Stimulated activated CD4-positive, alpha-beta T cell treated with anti-CD3 and anti-CD28 coated beads, Interleukin-1b, Interleukin-23, amount 100 ng/mL, for 24 hours (primary cell): ENCODE data around the gene WDR33.

Source experiments
- DNase-seq, 4 experiments: peaks; one replicate each; pipeline ENCODE4 v3.0.0-alpha.2; 2020; ENCODE audit warnings: low read depth in 4 of 4, low spot score in 1 of 4

WDR33 gene

DNA sequence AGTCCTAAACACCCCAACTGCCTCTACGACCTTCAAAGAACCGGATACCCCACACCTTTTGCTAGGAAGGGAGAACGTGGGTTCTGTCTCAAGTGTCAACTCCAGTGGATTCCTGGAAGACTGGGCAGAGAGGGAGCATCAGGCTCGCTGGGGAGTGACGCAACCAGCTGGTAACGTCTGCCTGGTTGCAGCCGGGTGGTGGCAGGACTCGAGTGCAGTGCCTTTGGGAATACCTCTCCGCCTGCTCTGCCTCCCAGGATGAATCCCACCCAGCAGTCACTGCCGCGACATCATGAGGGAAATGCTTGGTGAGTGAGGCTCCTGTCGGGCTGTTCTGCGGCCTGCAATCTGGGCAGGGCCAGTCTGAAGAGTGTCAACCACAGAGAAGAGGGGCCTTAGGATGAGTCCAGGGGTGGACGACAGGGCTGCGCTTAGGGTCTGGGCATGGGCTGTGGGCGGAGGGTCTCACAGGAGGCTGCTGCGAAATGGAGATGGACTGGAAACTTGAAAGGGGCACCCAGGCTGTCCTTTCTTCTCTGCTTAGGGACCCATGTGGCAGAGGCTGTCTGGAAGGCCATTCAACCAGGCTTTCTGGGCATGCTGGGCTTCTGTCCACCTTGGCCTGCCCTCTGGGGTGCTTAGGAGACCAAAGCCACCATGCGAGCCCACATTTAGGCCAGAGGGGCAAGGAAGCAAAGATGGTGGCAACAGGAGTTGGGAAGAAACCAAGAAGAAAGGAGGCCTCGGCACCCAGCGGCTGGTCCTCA lies 152.1 kb downstream of the WDR33 start:
- no peak for DNase-seq

DNA sequence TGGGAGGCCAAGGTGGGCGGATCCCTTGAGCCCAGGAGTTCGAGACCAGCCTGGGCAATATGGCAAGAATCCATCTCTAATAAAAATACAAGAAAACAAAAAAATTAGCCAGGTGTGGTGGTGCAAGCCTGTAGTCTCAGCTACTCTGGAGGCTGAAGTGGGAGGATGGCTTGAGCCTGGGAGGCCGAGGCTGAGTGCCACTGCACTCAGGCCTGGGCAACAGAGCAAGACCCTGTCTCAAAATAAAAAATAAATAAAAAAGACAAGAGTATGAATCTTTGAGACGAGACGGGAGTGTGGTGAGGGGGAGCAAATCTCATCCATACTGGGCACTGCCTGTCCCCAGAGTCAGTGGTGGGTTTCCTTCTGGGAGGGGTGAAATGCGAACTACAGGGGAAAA lies 152.8 kb downstream of the WDR33 start:
- DNase-seq, result no peak

DNA sequence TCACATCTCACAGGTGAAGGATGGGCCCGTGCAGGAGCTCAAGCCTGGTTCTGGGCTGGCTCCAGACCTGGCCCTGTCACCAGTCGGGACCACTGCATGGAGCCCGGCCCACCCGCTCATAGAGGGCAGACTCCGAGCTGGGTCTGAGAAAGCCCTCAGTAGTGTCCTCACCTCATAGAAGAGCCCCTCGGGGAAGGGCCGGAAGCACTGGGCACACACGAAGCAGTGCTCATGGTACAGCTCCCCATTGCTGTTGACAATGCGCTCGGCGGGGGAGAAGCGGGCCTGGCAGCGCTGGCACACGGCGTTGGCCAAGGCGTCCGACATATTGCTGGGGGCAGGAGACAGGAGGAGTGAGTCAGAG lies 153.8 kb downstream of the WDR33 start:
- no peak for DNase-seq

DNA sequence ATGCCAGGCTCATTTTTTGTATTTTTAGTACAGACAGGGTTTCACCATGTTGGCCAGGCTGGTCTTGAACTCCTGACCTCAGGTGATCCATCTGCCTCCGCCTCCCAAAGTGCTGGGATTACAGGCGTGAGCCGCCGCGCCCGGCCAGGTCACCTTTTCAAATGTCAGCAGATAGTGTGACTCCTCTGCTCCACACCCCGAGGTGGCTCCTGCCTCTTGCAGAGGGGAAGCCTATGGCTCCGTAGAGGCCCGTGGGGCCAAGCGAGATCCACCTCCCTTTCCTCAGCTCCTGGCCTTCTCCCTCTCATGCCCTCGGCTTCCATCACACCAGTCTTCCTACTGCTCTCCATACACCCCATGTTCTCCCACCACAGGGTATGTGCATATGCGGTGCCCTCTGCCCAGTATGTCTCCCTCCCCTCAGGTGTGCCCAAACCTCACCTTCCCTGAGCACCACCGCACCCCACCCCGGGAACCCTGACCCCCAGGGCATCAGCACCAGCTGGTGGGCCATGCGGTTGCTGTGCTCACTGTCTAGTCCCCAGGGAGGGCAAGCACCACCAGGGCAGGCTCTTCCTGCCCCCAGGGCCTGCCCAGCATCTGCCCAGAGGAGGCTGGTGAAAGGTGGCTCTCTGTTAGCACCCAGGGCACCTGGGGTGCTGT lies 154.3 kb downstream of the WDR33 start:
- no peak for DNase-seq

DNA sequence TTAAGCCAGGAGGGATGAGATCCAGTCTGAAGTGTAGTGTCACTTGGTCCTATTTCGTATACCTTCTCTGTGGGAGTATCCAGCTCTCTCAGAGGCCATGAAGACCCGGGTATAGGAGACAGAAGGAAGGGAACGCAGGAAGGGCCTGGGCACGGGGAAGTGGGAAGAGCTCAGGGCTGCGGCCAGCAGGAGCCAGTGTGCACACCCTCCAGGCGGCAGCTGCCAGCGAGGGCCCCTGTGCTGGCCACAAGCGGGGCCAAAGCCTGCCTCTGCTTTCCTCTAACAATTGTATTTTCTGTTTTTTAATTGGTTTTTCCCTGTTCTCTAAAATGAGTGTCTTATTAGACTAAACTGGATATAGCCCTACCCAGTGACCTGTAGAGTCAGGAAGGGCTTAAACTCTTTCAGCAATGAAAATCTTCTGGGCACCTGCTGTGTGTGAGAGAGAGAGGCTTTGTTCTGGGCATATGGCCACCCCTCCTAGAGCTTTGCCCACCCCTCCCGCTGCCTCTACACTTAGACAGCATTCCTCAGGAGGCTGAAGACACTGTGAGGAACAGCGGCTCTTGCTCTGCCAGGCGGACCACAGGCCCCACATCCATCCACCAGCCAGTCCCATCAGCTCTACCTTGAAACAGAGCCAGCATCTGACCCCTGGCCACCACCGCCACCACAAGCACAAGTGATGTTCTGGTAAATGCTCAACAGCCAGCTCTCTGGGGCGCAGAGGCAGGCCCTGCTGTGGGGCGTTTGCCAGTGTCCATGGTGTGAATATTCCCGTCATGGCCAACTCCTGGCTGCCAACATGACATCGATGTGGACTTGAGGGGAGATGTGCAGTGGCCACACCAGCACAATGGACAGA lies 155.5 kb downstream of the WDR33 start:
- no peak for DNase-seq

DNA sequence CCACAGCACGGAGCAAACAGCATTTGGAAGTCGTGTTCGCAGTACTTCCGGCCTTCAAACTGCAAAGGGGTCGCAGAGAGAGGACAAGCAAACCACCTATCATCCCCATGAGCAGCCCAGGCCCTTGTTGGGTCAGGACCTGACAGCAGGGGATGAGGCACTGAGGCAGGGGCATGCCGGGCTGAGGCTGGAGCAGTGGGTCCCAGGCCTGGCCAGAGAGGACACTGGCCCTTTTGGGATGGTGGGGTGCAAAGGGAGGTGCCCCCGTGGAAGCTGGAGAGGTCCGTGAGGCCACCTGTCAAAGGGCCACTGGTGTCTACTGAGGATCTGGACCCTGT lies 156.2 kb downstream of the WDR33 start:
- DNase-seq, result no peak

DNA sequence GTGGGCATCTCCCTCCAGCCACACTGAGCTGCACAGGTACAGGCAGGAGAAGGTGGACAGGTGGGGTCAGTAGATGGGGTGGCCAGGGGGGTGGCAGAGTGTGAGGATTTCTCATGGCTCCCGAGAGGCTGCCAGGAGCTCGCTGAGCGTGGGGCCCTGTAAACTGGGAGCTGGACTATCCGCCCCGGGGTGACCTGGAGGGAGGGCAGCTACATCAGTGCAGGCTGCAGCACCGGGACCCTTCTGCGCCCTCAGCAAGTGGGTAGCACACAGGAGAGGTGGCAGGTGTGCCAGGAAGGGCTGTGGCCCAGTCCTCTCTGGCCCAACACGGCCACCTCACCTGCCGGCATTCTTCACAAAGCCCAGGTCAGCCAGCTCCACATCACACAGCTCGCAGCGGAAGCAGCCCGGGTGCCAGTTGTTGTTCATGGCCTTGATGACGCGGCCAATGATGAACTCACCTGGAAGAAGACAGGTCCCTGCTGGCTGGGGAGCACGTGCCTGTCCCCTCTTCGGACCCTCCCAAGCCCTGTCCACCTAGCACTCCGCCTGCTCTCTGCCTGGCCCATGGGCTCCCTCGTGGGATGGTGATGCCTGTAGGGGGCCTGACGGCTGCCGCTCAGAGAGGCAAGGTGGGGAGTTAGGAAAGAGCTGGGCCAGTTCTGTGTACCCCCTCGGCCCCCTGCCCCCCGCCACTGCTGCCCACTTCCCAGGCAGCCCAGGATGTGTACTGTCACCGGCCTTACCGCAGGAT lies 156.7 kb downstream of the WDR33 start:
- no peak for DNase-seq

DNA sequence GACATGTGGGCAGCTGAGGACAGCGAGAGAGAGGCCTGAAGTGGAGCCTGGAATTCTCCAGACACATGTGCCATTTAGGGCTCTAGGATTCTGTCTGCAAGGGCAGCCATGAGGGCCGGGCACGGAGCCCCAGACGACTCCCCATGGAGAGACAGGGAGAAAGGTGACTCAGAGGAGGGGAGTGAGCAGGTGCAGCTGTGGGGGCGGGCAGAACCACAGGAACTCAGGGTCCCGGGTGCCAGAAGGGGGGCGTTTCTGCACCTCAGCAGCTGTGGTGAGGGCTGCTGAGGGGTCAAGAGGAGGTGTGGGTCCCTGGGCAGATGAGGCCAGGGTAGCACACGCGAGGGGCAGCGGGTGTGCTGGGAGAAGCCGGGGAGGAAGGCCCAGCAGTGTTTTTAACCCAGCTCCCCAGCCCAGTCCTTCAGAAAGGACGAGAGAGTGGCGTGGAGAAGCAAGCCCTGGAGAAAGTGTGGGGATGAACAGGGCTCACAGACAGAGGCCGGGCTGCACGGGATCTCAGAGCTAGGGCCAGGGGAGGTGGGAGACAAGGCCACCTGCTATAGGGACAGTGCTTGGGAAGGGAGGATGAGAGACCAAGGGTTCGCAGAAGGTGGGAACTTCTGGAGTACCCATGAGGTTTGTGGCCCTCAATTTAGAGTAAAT lies 157.4 kb downstream of the WDR33 start:
- DNase-seq, result no peak

DNA sequence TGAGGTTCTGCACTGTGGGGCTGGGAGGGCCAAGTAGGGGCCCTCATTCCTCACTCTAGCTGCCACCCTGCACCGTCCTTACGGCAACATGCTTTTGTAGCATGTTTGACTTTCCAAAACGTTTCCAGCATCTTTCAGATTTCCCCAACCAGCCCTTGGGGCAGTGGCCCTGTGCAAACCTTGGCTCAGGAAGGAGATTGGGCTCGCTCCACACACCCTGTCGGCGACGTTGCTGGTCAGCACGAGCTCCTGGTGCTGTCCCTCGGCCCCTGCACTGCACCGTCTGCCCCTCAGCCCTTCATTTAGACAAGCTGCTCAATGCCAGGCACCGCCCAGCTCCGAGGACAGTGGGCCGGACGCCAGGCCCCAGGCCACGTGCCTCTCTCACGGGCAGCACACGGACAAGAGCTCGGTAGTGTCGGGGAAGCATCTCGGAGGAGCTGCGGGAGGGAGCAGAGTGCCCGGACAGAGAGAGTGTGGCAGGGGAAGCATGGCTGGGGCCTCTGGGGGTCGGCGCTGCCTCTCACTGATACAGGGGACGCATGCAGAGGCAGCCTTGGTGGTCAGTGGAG lies 158.1 kb downstream of the WDR33 start:
- no peak for DNase-seq

DNA sequence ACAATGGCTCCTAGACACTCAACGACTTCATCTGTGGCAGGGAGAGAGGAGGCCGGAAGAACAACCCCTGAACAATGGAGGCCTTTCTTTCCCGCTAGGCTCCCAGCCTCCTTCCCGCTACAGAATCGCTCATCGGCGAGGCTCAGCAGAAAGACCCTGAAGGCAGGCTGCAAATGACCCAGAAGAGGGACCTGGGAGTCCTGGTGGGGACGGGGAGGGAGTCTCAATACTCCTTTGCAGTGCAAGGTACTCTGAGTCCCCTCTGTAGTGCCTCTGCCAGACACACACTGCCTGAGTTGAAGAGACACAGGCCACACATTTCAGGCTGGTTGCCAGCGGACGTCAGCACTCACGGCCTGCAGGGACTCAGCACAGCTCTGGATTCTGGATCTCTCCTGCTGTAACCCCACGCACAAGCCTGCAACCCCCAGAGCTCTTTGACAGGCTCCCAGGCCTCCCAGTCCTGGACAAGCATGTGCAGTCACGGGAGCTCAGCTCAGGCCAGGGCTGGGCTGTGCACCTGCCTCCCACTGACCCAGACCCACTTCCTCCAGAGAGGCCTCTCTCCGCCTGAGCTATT lies 158.9 kb downstream of the WDR33 start:
- DNase-seq, result no peak

DNA sequence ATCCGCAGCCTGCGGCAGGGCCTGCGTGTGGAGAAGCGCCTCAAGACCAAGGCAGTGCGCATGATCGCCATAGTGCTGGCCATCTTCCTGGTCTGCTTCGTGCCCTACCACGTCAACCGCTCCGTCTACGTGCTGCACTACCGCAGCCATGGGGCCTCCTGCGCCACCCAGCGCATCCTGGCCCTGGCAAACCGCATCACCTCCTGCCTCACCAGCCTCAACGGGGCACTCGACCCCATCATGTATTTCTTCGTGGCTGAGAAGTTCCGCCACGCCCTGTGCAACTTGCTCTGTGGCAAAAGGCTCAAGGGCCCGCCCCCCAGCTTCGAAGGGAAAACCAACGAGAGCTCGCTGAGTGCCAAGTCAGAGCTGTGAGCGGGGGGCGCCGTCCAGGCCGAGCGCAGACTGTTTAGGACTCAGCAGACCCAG lies 159.6 kb downstream of the WDR33 start:
- no peak for DNase-seq
